Spleen (tissue), 11 donors: ENCODE measurements around the gene ASPDH. TPM values are rescaled to one million over a fixed set of nuclear protein-coding genes. Genes with fewer than 3 reads are reported as not detected.

ENCODE experiments used
- DNase-seq: peaks from one replicate; pipeline ENCODE4 v3.0.0-alpha.2; 2020
- H3K27ac ChIP-seq, 8 donors: fragments of 200-600 bp; sonication (generic) in 7 of 8; 1 replicate in 4 of 8; 2 replicates in 4 of 8; pipeline versions ENCODE4 v1.5.0 to v1.8.0; 2016 to 2021; ENCODE audit warnings: inconsistent platforms in 4 of 8, mild to moderate bottlenecking in 4 of 8, moderate library complexity in 1 of 8
- H3K27me3 ChIP-seq, 7 donors: fragments of 200-600 bp; sonication (generic) in 6 of 7; replicated peaks in 1 of 7; 1 replicate in 4 of 7; 2 replicates in 3 of 7; pipeline versions ENCODE4 v1.5.0 to v1.8.0; 2016 to 2021; ENCODE audit warnings: inconsistent platforms in 3 of 7, mild to moderate bottlenecking in 1 of 7
- H3K36me3 ChIP-seq, 6 donors: fragments of 200-600 bp; sonication (generic) in 5 of 6; 1 replicate in 4 of 6; 2 replicates in 2 of 6; pipeline versions ENCODE4 v1.5.0 to v1.8.0; 2016 to 2021; ENCODE audit warnings: inconsistent platforms in 2 of 6
- H3K4me1 ChIP-seq, 6 donors: fragments of 200-600 bp; sonication (generic) in 5 of 6; 1 replicate in 3 of 6; 2 replicates in 3 of 6; pipeline versions ENCODE4 v1.5.0 to v1.8.0; 2016 to 2021; ENCODE audit warnings: inconsistent platforms in 3 of 6
- H3K4me3 ChIP-seq, 8 donors: fragments of 200-600 bp; sonication (generic) in 7 of 8; 1 replicate in 4 of 8; 2 replicates in 4 of 8; pipeline versions ENCODE4 v1.5.0 to v1.8.0; 2016 to 2021; ENCODE audit warnings: inconsistent platforms in 4 of 8, mild to moderate bottlenecking in 4 of 8, moderate library complexity in 2 of 8
- H3K9me3 ChIP-seq, 8 donors: fragments of 200-600 bp; sonication (generic) in 7 of 8; 1 replicate in 4 of 8; 2 replicates in 4 of 8; pipeline versions ENCODE4 v1.5.0 to v1.8.0; 2016 to 2021; ENCODE audit warnings: inconsistent platforms in 4 of 8
- POLR2A ChIP-seq, 3 donors: fragments of 450-650 bp; IDR thresholded peaks; one replicate each; pipeline ENCODE4 v1.5.1; 2017; ENCODE audit warnings: antibody characterized with exemption in 3 of 3, mild to moderate bottlenecking in 1 of 3
- POLR2AphosphoS5 ChIP-seq, 3 donors: sonication (generic); formaldehyde crosslinking; IDR thresholded peaks; one replicate each; pipeline ENCODE4 v1.5.1; 2017; ENCODE audit warnings: antibody characterized with exemption in 3 of 3
- WGBS, 5 donors: extraction: QIAGEN DNeasy Blood & Tissue Kit in 3 of 5; methylation state at CpG; one replicate each; pipeline versions ENCODE4 v1.1.5 to v1.1.7; 2013 to 2018; 5-methylcytosine and 5-hydroxymethylcytosine counted together
- intact Hi-C: fragments of 100-400 bp; cut with DNase I; formaldehyde crosslinking; loops from one replicate; pipeline ENCODE4 v1.15.0; 2023; ENCODE audit warnings: low total_unique reads
- polyA plus RNA-seq, 3 donors: library from polyadenylated mRNA; stranded (reverse); fragments of 200-250 nt; gene quantifications; one replicate each; pipeline ENCODE4 v1.2.1, GENCODE V29; 2013
- total RNA-seq, 7 donors: library from RNA; depleted of rRNA in 3 of 7; stranded (reverse); fragments of >200 nt in 3 of 7; fragmentation: NEBNext Ultra II Directional in 4 of 7; extraction: Animal tissue kit (Norgen Biotek cat#: 25700) in 4 of 7; gene quantifications; one replicate each; pipeline versions ENCODE4 v1.1.0 to v1.2.1, GENCODE V29; 2016 to 2021
- TF ChIP-seq, protein P1 (sequence below), 11 experiments: fragments of 200-600 bp in 7 of 11; fragments of 450-650 bp in 4 of 11; sonication (generic) in 4 of 11; IDR thresholded peaks in 8 of 11; conservative IDR thresholded peaks in 3 of 11; 1 replicate in 7 of 11; 2 replicates in 4 of 11; pipeline versions ENCODE4 v1.4.0 to v1.8.0; 2016 to 2021; ENCODE audit warnings: antibody characterized with exemption in 11 of 11, inconsistent platforms in 4 of 11, mild to moderate bottlenecking in 1 of 11
- donor health status: healthy with polysubstance abuse.
- donor health status: DM: no; HTN: no; CAD: no; lungs with moderate emphysema.
- donor health status: DM: no; HTN: no; CAD: no.
- donor health status: Bipolar disorder and iron deficiency.
- donor health status: healthy.
- donor health status: DM: no; HTN: no; CAD: no.
- donor health status: DM: yes; HTN: yes; CAD: no.

ASPDH gene
- total and polyA plus RNA-seq, 10 donors = not detected

DNA sequence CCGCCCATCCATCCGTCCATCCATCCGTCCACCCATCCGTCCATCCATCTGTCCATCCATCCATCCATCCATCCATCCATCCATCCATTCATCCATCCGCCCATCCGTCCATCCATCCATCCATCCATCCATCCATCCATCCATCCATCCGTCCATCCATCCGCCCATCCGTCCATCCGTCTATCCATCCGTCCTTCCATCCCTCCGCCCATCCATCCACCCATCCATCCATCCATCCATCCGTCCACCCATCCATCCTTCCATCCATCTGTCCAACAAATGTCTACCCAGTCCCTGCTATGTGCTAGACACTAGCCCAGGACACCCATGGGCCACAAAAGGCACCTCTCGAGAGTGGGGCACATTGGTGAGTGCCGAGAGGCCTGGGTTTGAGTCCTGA is 38.8 kb upstream of the ASPDH start:
- H3K27ac ChIP-seq = no peak overlapping the region
- H3K4me3 ChIP-seq = no peak overlapping the region
- intact Hi-C loops = no loop called here
- peaks cover 0 to 14% (median 11%) of the 10 kb centered on the region in 6 donors for H3K4me1 ChIP-seq
- H3K9me3 ChIP-seq = no peaks in the 10 kb centered on the region
- TF ChIP-seq, protein P1, sequence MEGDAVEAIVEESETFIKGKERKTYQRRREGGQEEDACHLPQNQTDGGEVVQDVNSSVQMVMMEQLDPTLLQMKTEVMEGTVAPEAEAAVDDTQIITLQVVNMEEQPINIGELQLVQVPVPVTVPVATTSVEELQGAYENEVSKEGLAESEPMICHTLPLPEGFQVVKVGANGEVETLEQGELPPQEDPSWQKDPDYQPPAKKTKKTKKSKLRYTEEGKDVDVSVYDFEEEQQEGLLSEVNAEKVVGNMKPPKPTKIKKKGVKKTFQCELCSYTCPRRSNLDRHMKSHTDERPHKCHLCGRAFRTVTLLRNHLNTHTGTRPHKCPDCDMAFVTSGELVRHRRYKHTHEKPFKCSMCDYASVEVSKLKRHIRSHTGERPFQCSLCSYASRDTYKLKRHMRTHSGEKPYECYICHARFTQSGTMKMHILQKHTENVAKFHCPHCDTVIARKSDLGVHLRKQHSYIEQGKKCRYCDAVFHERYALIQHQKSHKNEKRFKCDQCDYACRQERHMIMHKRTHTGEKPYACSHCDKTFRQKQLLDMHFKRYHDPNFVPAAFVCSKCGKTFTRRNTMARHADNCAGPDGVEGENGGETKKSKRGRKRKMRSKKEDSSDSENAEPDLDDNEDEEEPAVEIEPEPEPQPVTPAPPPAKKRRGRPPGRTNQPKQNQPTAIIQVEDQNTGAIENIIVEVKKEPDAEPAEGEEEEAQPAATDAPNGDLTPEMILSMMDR (IDR thresholded peaks at IDR 0.05 in 8 of 11, conservative IDR thresholded peaks at IDR 0.05 in 3 of 11) = no peak
- no peak for TF ChIP-seq POLR2A (IDR thresholded peaks at IDR 0.05)
- no peak for TF ChIP-seq POLR2AphosphoS5 (IDR thresholded peaks at IDR 0.05)
- H3K27me3 ChIP-seq = peaks cover 0 to 99% (median 39%) of the 10 kb centered on the region in 7 donors
- WGBS, 5 donors = 75 to 87% (median 78%) methylated on average over 14 to 15 of the region's 15 CpGs
- H3K36me3 ChIP-seq = no peaks in the 10 kb centered on the region
- no peak for DNase-seq

DNA sequence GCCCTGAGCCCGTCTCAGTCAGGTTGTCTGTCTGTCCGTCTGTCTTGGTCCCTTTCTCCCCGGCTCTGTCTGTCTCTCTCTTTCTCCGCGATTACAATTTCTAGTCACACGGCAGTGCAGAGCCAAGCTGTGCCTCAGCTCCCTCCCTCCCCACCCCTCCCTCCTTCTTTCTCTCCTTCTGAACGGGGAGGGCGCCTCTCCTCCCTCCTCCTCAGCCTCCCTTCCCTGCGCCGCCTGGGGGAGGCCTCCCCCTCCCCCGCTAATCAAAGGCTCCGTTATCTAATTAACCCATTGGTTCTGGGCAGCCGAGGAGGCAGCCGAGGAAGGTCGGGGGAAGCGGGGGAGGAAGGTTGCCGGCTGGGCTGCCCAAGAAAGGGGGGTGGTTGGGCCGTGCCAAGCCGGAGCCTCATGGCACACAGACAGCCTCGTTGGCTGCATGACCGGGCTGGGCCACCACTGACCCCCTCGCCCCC is 38.0 kb upstream of the ASPDH start:
- TF ChIP-seq POLR2AphosphoS5 (IDR thresholded peaks at IDR 0.05) (no peak), POLR2A (IDR thresholded peaks at IDR 0.05) (no peak)
- TF ChIP-seq, protein P1 (IDR thresholded peaks at IDR 0.05 in 8 of 11, conservative IDR thresholded peaks at IDR 0.05 in 3 of 11) = no peak
- intact Hi-C loops = no loop called here
- Histone ChIP-seq H3K27me3 (peaks cover 0 to 95% (median 31%) of the 10 kb centered on the region in 7 donors), H3K27ac (no peak overlapping the region), H3K4me1 (peaks cover 0 to 11% (median 9%) of the 10 kb centered on the region in 6 donors), H3K4me3 (no peak overlapping the region), H3K9me3 (no peaks in the 10 kb centered on the region), H3K36me3 (no peaks in the 10 kb centered on the region)
- 2 to 9% (median 4%) methylated on average over 16 to 22 of the region's 22 CpGs for WGBS, 5 donors
- DNase-seq = no peak

DNA sequence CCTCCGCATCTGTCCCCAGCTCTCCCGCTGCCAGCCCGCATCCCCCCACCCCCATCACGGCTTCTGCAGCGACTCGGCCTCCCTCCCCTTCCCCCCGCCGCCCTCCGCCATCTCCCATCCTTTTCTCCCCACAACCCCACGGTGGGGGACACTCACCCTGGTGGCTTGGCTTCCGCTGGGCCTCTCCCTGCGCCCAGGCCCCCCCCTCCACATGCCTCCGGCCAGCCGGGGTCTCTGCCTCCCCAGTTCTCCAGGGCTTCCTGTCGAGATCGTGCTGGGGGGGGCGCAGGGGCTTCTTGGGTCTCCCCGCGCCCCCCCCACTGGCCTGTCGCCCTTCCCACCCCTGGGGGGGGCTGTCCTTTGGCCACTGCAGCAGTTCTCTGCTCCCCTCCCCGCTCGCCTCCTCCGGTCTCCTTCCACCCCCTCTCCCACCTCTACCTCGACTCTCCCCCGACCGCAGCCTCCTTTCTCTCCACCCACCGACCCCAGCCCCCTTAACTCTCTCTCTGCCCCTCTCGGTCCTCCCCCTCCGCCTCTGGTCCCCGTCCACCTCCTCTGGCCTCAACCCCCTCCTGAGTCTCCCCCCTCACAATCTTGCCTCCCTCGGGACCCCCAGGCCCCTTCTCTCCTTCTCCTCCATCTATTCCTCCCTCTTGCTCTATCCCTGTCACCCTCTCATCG is 37.5 kb upstream of the ASPDH start:
- H3K4me3 ChIP-seq = no peak overlapping the region
- TF ChIP-seq POLR2AphosphoS5 (IDR thresholded peaks at IDR 0.05) (no peak), POLR2A (IDR thresholded peaks at IDR 0.05) (no peak)
- TF ChIP-seq, protein P1 (IDR thresholded peaks at IDR 0.05 in 8 of 11, conservative IDR thresholded peaks at IDR 0.05 in 3 of 11) = no peak
- H3K27me3 ChIP-seq = peaks cover 0 to 89% (median 25%) of the 10 kb centered on the region in 7 donors
- H3K4me1 ChIP-seq = peaks cover 0 to 5% (median 4%) of the 10 kb centered on the region in 6 donors
- 12 to 28% (median 13%) methylated on average over 26 to 32 of the region's 32 CpGs for WGBS, 5 donors
- H3K9me3 ChIP-seq = no peaks in the 10 kb centered on the region
- H3K36me3 ChIP-seq = no peaks in the 10 kb centered on the region
- no peak for DNase-seq
- H3K27ac ChIP-seq = no peak overlapping the region
- intact Hi-C loops = no loop called here

DNA sequence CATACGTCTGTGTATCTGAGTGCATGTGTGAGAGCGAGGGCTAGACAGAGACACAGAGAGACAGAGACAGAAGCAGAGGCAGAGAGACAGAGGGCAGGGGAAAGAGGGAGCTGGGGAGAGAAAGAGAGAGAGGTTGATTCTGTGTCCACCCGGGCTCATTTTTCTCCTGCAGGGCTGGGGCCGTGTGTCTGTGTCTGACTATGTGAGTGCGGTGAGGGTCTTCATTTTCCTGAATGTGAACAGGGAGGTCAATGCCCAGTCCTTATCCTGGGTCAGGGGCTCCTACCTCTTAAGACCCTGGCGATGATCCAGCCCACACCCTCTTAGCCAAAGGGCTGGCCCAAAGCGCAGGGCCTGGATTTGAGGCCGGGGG is 36.9 kb upstream of the ASPDH start:
- H3K4me1 ChIP-seq = no peaks in the 10 kb centered on the region
- no peak overlapping the region for H3K27ac ChIP-seq
- no peak for DNase-seq
- 52 to 70% (median 57%) methylated on average over 7 to 8 of the region's 8 CpGs for WGBS, 5 donors
- TF ChIP-seq, protein P1 (IDR thresholded peaks at IDR 0.05 in 8 of 11, conservative IDR thresholded peaks at IDR 0.05 in 3 of 11) = no peak
- TF ChIP-seq POLR2A (IDR thresholded peaks at IDR 0.05) (no peak), POLR2AphosphoS5 (IDR thresholded peaks at IDR 0.05) (no peak)
- intact Hi-C loops = no loop called here
- H3K4me3 ChIP-seq = no peak overlapping the region
- H3K36me3 ChIP-seq = no peaks in the 10 kb centered on the region
- no peaks in the 10 kb centered on the region for H3K9me3 ChIP-seq
- H3K27me3 ChIP-seq = peaks cover 0 to 83% (median 19%) of the 10 kb centered on the region in 7 donors
